ENCODE measurements around the gene IL3RA. TPM values are rescaled to one million over a fixed set of nuclear protein-coding genes. Genes with fewer than 3 reads are reported as not detected.
"Not testable (repeated sequence)": the region's sequence is repeated elsewhere in the genome, so short reads cannot be mapped to it uniquely, and the experiment has no call there.

IL3RA gene
- total RNA-seq, 2 donors from 2014 or later, result 2.1 to 6.7 TPM

GRCh38 chrX:1401611-1402430, 65.2 kb downstream of the IL3RA start:
- no peaks in the 10 kb centered on the region for H3K27me3 ChIP-seq
- no peak for TF ChIP-seq CTCF (IDR thresholded peaks at IDR 0.05)
- H3K4me3 ChIP-seq, result no peak overlapping the region
- intact Hi-C loops (cut with DNase I), result no loop called here
- DNase-seq, result no peak
- H3K9ac ChIP-seq (ENCODE audit: low read depth in 2 of 2, low read length in 2 of 2), result no peak overlapping the region
- H3K9me3 ChIP-seq, result no peaks in the 10 kb centered on the region
- no peaks in the 10 kb centered on the region for H3K4me1 ChIP-seq
- no peaks in the 10 kb centered on the region for H3K36me3 ChIP-seq
- H3K27ac ChIP-seq, result no peak overlapping the region

- Histone ChIP-seq H3K27ac (no peak overlapping the region), H3K9me3 (no peaks in the 10 kb centered on the region), H3K9ac (ENCODE audit: low read depth in 2 of 2, low read length in 2 of 2) (no peak overlapping the region), H3K4me1 (no peaks in the 10 kb centered on the region), H3K36me3 (no peaks in the 10 kb centered on the region), H3K27me3 (no peaks in the 10 kb centered on the region), H3K4me3 (no peak overlapping the region)
- TF ChIP-seq CTCF (IDR thresholded peaks at IDR 0.05), result no peak
- intact Hi-C loops (cut with DNase I), result no loop called here
- no peak for DNase-seq
These were observed 66.6 kb downstream of the IL3RA start for GRCh38 chrX:1403228-1403627.

GRCh38 chrX:1403867-1404266, 67.3 kb downstream of the IL3RA start:
- H3K4me1 ChIP-seq; H3K27me3 ChIP-seq; H3K36me3 ChIP-seq; intact Hi-C loops (cut with DNase I); H3K9ac ChIP-seq (ENCODE audit: low read depth in 2 of 2, low read length in 2 of 2); H3K27ac ChIP-seq; DNase-seq; H3K4me3 ChIP-seq; H3K9me3 ChIP-seq: not testable (repeated sequence)

GRCh38 chrX:1405769-1406168, 69.2 kb downstream of the IL3RA start:
- H3K4me1 ChIP-seq; H3K9me3 ChIP-seq; H3K27me3 ChIP-seq; H3K36me3 ChIP-seq; H3K27ac ChIP-seq; H3K4me3 ChIP-seq; DNase-seq; H3K9ac ChIP-seq (ENCODE audit: low read depth in 2 of 2, low read length in 2 of 2); intact Hi-C loops (cut with DNase I): not testable (repeated sequence)

GRCh38 chrX:1407035-1407434, 70.5 kb downstream of the IL3RA start:
- Histone ChIP-seq H3K4me1 (no peaks in the 10 kb centered on the region), H3K4me3 (no peak overlapping the region), H3K27me3 (no peaks in the 10 kb centered on the region), H3K27ac (no peak overlapping the region), H3K9me3 (no peaks in the 10 kb centered on the region), H3K9ac (ENCODE audit: low read depth in 2 of 2, low read length in 2 of 2) (no peak overlapping the region), H3K36me3 (no peaks in the 10 kb centered on the region)
- DNase-seq, result no peak
- no peak for TF ChIP-seq CTCF (IDR thresholded peaks at IDR 0.05)
- intact Hi-C loops (cut with DNase I), result no loop called here

GRCh38 chrX:1411326-1411725, 74.7 kb downstream of the IL3RA start:
- intact Hi-C loops (cut with DNase I), result no loop called here
- no peaks in the 10 kb centered on the region for H3K36me3 ChIP-seq
- H3K27me3 ChIP-seq, result no peaks in the 10 kb centered on the region
- H3K9ac ChIP-seq (ENCODE audit: low read depth in 2 of 2, low read length in 2 of 2), result no peak overlapping the region
- TF ChIP-seq CTCF (IDR thresholded peaks at IDR 0.05), result no peak
- H3K27ac ChIP-seq, result no peak overlapping the region
- no peak overlapping the region for H3K4me3 ChIP-seq
- H3K9me3 ChIP-seq, result no peaks in the 10 kb centered on the region
- no peak for DNase-seq
- no peaks in the 10 kb centered on the region for H3K4me1 ChIP-seq
